ENCODE data around the gene KPTN.

KPTN gene

GRCh38 chr19:47471381-47471732 lies 12.7 kb downstream of the KPTN start:
- in situ Hi-C loops (cut with MboI; ENCODE audit: low sequenced_read_pairs): no loop called here

- in situ Hi-C loops (cut with MboI; ENCODE audit: low sequenced_read_pairs): no loop called here
Measured at GRCh38 chr19:47470447-47471195, 13.4 kb downstream of the KPTN start.

- in situ Hi-C loops (cut with MboI; ENCODE audit: low sequenced_read_pairs): no loop called here
Measured at GRCh38 chr19:47469719-47470118, 14.3 kb downstream of the KPTN start.

GRCh38 chr19:47469363-47469700 lies 14.7 kb downstream of the KPTN start:
- in situ Hi-C loops (cut with MboI; ENCODE audit: low sequenced_read_pairs): no loop called here

GRCh38 chr19:47467914-47468313 lies 16.1 kb downstream of the KPTN start:
- in situ Hi-C loops (cut with MboI; ENCODE audit: low sequenced_read_pairs): no loop called here

GRCh38 chr19:47465957-47466356 lies 18.1 kb downstream of the KPTN start:
- in situ Hi-C loops (cut with MboI; ENCODE audit: low sequenced_read_pairs): no loop called here

GRCh38 chr19:47464675-47465419 lies 19.2 kb downstream of the KPTN start:
- in situ Hi-C loops (cut with MboI; ENCODE audit: low sequenced_read_pairs): no loop called here

GRCh38 chr19:47461876-47462275 lies 22.1 kb downstream of the KPTN start:
- in situ Hi-C loops (cut with MboI; ENCODE audit: low sequenced_read_pairs): no loop called here

GRCh38 chr19:47459477-47459876 lies 24.5 kb downstream of the KPTN start:
- in situ Hi-C loops (cut with MboI; ENCODE audit: low sequenced_read_pairs): no loop called here

- in situ Hi-C loops (cut with MboI; ENCODE audit: low sequenced_read_pairs): no loop called here
Measured at GRCh38 chr19:47458672-47459071, 25.3 kb downstream of the KPTN start.

GRCh38 chr19:47456721-47457474 lies 27.1 kb downstream of the KPTN start:
- in situ Hi-C loops (cut with MboI; ENCODE audit: low sequenced_read_pairs): no loop called here

GRCh38 chr19:47450478-47450877 lies 33.5 kb downstream of the KPTN start:
- in situ Hi-C loops (cut with MboI; ENCODE audit: low sequenced_read_pairs): no loop called here

- in situ Hi-C loops (cut with MboI; ENCODE audit: low sequenced_read_pairs): no loop called here
Measured at GRCh38 chr19:47448360-47448727, 35.7 kb downstream of the KPTN start.

GRCh38 chr19:47447470-47448359 lies 36.3 kb downstream of the KPTN start:
- in situ Hi-C loops (cut with MboI; ENCODE audit: low sequenced_read_pairs): no loop called here

GRCh38 chr19:47446534-47447469 lies 37.2 kb downstream of the KPTN start:
- in situ Hi-C loops (cut with MboI; ENCODE audit: low sequenced_read_pairs): no loop called here

- in situ Hi-C loops (cut with MboI; ENCODE audit: low sequenced_read_pairs): no loop called here
Measured at GRCh38 chr19:47445937-47446402, 38.0 kb downstream of the KPTN start.

- in situ Hi-C loops (cut with MboI; ENCODE audit: low sequenced_read_pairs): no loop called here
Measured at GRCh38 chr19:47445527-47445926, 38.5 kb downstream of the KPTN start.

- in situ Hi-C loops (cut with MboI; ENCODE audit: low sequenced_read_pairs): no loop called here
Measured at GRCh38 chr19:47444388-47444821, 39.6 kb downstream of the KPTN start.

- in situ Hi-C loops (cut with MboI; ENCODE audit: low sequenced_read_pairs): no loop called here
Measured at GRCh38 chr19:47443331-47443730, 40.7 kb downstream of the KPTN start.

- in situ Hi-C loops (cut with MboI; ENCODE audit: low sequenced_read_pairs): no loop called here
Measured at GRCh38 chr19:47438793-47439220, 45.2 kb downstream of the KPTN start.

Data from hTERT RPE-1 (cell line).